Inflammatory macrophage treated with lipopolysaccharide for 4 hours (primary cell): ENCODE data around the gene MYD88.
A peak's percentile ranks its signal among the peaks of the same experiment; 100 is the strongest.

Experiments
- DNase-seq: peaks from one replicate; pipeline ENCODE4 v3.0.0-alpha.2; 2020

MYD88 gene

DNA sequence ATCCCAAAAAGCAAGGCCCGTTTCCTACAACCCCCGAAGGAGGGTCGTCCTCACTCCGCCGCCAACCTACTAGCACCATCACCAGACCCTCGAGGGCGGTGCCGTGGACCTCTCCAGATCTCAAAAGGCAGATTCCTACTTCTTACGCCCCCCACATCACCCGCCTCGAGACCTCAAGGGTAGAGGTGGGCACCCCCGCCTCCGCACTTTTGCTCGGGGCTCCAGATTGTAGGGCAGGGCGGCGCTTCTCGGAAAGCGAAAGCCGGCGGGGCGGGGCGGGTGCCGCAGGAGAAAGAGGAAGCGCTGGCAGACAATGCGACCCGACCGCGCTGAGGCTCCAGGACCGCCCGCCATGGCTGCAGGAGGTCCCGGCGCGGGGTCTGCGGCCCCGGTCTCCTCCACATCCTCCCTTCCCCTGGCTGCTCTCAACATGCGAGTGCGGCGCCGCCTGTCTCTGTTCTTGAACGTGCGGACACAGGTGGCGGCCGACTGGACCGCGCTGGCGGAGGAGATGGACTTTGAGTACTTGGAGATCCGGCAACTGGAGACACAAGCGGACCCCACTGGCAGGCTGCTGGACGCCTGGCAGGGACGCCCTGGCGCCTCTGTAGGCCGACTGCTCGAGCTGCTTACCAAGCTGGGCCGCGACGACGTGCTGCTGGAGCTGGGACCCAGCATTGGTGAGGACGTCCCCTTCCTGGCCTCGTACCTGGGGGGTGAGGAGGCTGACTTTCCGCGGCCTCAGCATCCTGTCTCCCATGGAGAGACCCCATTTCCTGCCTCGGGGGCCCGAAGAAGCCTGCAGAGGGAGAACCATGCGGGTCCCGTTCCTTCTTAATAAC lies at the start of gene MYD88:
MYD88 (plus strand) TSS at position 313 of the 842 bp plus-strand sequence; CDS start at position 353, 40 bp downstream.
- peak; percentile 92 for DNase-seq

GRCh38 chr3:38089163-38089562 lies 49.3 kb upstream of the MYD88 start:
- DNase-seq: no peak

DNA sequence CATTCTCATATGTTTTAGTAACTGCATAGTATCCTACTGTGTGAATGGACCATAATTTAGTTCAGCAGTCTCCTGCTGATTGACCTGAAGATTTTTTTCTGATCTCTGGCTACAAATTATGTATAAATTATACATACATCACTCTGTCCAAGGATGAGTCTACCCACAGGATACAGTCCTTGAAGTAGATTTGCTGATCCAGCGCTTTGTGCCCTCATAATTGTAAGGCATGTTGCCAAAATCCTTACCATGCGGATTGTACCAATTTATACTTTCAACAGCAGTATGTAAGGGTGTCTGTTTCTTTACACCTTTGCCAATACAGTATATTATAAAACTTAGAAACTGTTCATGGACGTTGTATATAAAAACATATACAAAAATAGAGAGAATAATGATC lies 48.0 kb upstream of the MYD88 start:
- no peak for DNase-seq

- no peak for DNase-seq
Measured at GRCh38 chr3:38094999-38095398, 43.5 kb upstream of the MYD88 start.

GRCh38 chr3:38095669-38096483 lies 42.6 kb upstream of the MYD88 start:
- no peak for DNase-seq

DNA sequence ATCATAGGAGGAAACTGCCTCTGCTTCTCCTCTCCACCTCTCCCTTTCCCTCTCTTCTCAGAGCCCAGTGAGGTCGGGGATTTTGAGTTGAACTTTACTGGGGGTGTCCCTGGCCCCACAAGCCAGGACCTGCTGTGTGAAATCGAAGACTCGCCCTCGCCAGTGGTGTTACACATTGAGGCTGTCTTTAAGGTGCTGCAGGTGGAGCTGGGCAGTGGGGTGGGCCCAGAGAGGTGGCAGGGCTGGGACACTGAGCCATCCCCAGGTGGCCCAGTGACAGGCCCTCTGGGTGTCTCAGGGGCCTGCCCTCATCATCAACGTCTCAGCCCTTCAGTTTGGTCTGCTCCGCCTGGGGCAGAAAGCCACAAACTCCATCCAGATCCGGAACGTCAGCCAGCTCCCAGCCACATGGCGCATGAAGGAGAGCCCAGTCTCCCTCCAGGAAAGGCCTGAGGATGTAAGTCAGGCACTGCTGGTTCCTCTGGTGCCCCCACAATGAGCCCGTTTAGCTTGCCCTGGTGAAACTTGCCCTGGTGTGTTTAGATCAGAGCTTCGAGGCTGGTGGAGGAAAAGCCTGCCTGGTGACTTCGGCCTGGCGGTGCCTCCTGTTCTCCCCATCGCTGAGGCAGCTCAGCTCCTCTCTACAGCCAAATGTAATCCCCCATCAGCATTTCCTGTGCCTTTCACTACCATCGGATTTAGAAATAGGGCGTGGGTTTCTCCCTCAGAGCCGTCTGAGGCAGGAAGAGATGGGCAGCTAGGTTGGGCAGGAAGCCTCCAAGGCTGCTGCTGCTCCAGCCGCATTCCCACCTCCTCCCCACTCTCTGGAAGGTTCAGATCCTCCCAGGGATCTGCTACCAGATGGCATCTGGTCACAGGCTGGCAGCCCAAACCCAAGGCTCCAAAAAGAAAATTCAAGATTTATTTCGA lies 40.8 kb upstream of the MYD88 start:
- DNase-seq: no peak

DNA sequence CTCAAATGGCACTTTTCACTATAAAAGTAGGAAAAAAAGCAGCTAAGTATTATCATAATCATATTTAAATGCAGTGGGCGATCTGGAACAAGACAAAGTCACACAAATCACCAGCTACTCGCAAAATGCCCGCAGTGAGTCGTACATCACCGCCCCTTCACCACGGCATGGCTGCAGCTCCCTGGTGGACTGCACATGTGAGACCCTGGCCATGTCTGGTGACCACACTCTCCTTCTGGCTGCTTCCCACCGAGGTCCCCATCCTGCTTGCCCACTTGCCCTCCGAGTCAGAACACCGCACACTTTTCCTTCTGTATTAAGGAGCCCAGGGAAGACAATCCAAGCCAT lies 40.1 kb upstream of the MYD88 start:
- DNase-seq: no peak

GRCh38 chr3:38099518-38099917 lies 38.9 kb upstream of the MYD88 start:
- DNase-seq: no peak

GRCh38 chr3:38100498-38100897 lies 38.0 kb upstream of the MYD88 start:
- DNase-seq: no peak

- DNase-seq: peak; percentile 48
Measured at GRCh38 chr3:38101811-38102443, 36.5 kb upstream of the MYD88 start.

DNA sequence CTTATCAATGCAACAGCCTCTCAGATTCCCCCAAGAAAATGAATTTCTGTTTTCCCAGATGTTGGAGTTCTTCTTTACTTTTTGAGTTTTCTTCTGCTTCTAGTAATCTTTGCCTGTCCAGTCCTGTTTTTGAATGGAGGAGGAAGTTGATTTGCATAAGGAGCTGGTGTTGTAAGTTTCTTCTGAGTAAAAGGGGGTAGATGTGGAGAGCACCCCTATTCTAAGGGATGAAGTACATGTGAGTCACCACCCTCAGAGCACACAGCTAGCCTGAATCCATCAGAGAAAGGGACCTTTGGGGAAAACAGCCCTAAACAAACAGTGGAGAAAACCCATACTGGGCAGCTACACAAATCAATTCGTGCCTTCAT lies 36.0 kb upstream of the MYD88 start:
- peak; percentile 77 for DNase-seq

GRCh38 chr3:38105525-38105924 lies 32.9 kb upstream of the MYD88 start:
- DNase-seq: no peak

- no peak for DNase-seq
Measured at GRCh38 chr3:38107911-38108648, 30.4 kb upstream of the MYD88 start.

DNA sequence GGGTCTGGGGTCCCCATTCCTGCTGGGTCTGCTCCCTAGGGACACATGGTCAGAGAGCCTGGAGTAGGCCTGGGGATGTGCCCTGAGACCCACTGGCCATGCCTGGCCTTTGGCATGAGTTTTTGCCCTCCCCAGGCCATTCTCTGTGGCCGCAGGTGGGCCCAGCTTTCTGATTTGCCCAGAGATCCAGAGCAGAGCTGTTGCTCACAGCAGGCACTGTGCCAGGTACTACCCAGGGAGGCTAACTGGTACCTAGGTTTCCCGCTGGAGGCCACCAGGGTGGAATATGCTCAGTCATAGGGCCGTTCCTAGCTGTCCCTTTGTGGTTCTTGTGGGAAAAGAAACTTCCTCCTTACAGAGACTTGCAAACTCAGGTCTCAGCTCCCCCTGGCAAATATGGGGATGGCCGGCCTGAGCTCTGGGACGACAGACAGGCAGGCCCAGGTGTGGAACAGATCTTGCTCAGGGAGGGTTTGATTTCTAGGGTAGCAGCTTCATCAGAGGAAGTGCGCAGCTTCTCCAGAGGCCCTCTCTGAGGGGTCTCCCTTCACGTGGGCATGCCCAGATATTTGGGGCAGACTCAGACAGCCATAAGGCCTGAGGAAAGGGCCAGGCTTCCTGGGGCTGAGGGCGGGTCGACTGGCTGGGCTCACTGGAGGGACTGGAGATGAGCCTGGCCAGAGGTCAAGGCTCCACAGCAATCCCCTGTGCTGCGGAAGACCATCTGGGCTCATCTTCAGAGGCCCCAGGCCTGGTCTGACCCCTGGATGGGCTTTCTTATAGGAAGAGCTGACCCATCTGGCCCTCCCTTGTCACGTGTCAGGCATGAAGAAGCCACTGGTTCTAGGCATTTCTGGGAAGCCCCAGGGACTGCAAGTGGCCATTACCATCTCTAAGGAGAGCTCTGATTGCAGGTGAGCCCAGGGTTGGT lies 29.5 kb upstream of the MYD88 start:
- DNase-seq: peak; percentile 40

GRCh38 chr3:38109580-38110313 lies 28.7 kb upstream of the MYD88 start:
- no peak for DNase-seq

DNA sequence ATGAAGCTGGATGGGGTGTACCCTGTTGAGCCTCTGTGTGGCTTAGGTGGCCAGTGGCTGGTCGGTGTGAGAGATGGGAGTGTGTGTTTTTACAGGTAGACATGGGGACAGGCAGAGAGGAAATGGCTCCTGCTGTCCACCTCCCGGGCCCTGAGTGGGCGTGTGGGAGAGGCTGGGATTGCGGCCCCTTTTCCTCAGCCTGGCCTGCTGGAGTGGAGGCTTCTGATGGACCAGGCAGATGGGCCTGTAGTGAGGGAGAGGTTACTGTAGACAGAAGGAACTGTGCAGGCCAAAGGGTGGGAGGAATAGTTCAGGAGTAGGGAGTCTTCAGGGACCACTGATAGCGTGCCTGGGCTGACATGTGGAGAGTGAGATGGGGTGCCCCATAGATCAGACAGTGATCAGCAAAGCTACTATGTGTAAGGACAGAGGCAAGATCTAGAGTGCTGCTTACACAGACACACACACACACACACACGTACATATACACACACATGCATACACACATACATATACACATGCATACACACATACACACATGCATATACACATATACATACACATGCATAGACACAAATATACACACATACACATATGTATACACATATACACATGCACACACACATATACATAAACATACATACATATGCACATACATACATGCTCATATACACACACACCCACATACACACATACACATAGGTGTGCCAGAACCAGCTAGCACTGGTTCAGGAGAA lies 28.0 kb upstream of the MYD88 start:
- no peak for DNase-seq

GRCh38 chr3:38111201-38111600 lies 27.3 kb upstream of the MYD88 start:
- DNase-seq: no peak

DNA sequence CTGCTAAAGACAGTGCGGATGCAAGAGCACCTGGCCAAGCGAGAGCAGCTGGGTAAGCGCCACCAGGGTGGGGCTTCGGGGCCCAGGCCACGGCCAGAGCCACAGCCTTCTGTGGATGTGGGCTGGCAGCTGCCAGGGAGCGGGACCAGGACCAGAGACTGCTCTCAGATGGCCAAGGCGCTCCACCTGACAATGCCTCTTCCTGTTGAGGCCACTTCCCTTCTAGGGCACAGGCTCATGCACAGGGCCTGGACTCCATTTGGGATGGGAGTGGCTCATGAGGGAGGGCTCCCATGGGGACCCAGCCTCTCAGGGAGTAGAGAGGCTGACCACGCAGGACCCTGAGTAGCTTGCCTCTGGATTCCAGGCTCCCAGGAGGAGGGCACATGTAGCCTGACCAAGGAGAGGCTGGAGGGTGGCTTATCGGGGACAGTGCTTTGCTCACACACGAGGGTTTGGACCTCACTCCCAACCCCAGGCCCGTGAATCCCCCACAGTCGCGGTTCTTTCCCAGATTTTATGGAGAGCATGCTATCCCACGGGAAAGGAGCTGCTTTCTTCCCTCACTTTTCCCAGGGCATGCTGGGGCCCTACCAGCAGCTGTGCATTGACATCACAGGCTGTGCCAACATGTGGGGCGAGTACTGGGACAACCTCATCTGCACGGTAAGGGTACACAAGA lies 26.6 kb upstream of the MYD88 start:
- no peak for DNase-seq

DNA sequence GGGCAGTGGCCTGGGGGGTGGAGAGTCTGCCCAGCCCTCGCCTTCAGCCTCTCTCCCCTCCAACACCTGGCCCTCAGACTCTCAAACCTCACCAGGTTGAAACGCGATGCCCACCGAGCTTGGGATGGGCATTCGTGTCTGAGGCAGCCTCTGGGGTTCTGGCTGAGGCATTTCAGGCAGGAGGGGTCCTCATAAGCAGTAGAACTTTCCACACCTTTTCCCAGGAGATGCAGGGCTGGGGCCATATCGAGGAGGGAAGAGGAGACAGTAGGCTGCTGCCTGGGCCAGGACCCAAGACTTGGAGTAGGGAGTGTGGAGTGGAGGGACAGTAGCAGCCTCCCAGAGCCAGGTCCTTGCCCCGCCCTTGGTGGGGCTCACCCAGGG lies 26.1 kb upstream of the MYD88 start:
- no peak for DNase-seq
